Sigmoid colon (tissue), 4 donors: ENCODE results near the gene RPL10.

Source experiments
- CTCF ChIP-seq, 4 experiments: fragments of 450-650 bp in 3 of 4; fragments of 200-600 bp in 1 of 4; IDR thresholded peaks; one replicate each; pipeline ENCODE4 v1.5.1; 2016 to 2019; ENCODE audit warnings: antibody characterized with exemption in 4 of 4, mild to moderate bottlenecking in 3 of 4, moderate library complexity in 2 of 4
- EP300 ChIP-seq, 4 donors: sonication (generic); formaldehyde crosslinking; IDR thresholded peaks; one replicate each; pipeline ENCODE4 v1.6.1; 2017; ENCODE audit warnings: antibody characterized with exemption in 4 of 4
- POLR2A ChIP-seq, 2 donors: fragments of 450-650 bp; IDR thresholded peaks; one replicate each; pipeline ENCODE4 v1.6.1; 2016; ENCODE audit warnings: antibody characterized with exemption in 2 of 2, mild to moderate bottlenecking in 2 of 2, moderate library complexity in 2 of 2
- POLR2AphosphoS5 ChIP-seq, 4 donors: sonication (generic); formaldehyde crosslinking; IDR thresholded peaks; one replicate each; pipeline ENCODE4 v1.6.1; 2017; ENCODE audit warnings: antibody characterized with exemption in 4 of 4

- TF ChIP-seq CTCF (IDR thresholded peaks at IDR 0.05) (no peak), POLR2A (IDR thresholded peaks at IDR 0.05) (peak; percentile 86 to 88), POLR2AphosphoS5 (IDR thresholded peaks at IDR 0.05) (peak in 3 of 4 donors; percentile 88 to 96 (median 94)), EP300 (IDR thresholded peaks at IDR 0.05) (no peak)
Observed at GRCh38 chrX:154371017-154371788, 27.0 kb upstream of the RPL10 start.
